Fibroblast of skin of abdomen (primary cell): ENCODE results near the gene KATNA1. TPM values are rescaled to one million over a fixed set of nuclear protein-coding genes. Genes with fewer than 3 reads are reported as not detected.
"Not testable (repeated sequence)": the region's sequence is repeated elsewhere in the genome, so short reads cannot be mapped to it uniquely, and the experiment has no call there.

Source experiments
- DNase-seq: peaks from one replicate; pipeline ENCODE4 v3.0.0-alpha.2; 2013
- polyA plus RNA-seq, 2 experiments: library from polyadenylated mRNA; unstranded; fragments of 120-200 nt; gene quantifications; one replicate each; pipeline ENCODE4 v1.2.1, GENCODE V29; 2013; ENCODE audit not compliant: insufficient read length in 2 of 2

Gene KATNA1
- polyA plus RNA-seq (2013, experiment 1 of 2; ENCODE audit: insufficient read length): 30.4 TPM
- 28.6 TPM for polyA plus RNA-seq (2013, experiment 2 of 2; ENCODE audit: insufficient read length)

DNA sequence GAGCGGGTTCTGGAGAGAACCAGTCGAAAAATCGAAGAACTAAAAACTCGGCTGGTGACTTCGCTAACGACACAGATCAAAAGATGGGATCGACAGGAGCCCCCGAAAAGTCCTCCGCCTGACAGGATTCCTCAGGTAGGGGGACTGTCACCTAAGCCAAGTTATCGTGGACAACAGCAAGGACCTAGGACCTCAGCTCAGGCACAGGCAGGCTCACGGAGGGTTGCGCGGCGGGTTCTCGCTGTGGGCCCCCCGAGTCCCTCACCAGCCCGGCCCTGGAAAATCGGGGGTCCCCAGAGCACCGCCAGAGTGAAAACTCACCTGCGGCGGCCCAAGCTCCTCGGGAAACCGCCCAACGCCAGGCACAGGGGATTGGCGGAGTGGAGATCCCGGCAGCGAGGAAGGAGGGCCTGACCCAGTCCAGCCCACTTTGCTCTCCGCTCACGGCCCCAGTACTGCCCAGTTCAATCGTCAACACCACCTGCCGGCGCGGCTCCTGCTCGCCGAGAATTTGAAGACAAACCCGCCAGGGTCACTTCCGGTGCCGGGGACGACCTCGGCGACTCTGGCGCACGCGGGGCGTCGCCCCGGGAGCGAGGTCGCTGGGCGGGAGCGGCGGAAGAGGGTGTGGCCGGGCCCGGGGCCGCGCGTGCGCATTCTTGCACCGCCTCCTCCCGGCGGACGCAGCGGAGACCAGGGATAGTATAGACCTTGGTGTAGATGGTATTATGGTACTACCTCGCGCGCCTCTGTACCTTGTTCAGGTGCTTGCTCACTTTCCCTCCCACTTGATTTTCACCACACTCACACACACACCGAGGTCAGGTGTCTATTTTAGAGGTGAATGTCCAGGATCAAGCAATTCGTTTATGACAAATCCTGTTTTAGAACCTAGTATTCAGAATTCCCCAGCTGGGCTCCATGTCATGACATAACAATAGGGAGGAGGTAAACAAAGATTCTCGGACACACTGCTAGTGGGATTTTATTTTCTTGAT lies at the start of gene KATNA1:
TSS of gene KATNA1 (minus strand) at position 567 of the 998 bp plus-strand sequence. CDS start 10,167 bp downstream, outside the sequence.
- DNase-seq: peak; percentile 75

DNA sequence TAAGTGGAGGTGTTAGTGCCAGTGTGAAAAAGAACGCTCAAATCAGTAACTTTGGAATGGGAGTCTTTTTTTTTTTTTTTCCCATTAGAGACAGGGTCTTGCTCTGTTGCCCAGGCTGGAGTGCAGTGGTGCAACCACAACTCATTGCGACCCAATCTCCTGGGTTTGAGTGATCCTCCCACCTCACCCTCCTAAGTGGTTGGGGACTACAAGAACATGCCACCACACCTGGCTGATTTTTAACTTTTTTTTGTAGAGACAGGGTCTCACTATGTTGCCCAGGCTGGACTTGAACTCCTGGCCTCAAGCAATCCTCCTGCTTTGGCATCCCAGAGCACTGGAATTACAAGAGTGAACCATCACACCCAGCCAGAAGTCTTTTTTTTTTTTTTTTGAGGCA lies 49.7 kb upstream of the KATNA1 start:
- DNase-seq: no peak

- peak; percentile 57 for DNase-seq
Measured at GRCh38 chr6:149696901-149697300, 48.4 kb upstream of the KATNA1 start.

DNA sequence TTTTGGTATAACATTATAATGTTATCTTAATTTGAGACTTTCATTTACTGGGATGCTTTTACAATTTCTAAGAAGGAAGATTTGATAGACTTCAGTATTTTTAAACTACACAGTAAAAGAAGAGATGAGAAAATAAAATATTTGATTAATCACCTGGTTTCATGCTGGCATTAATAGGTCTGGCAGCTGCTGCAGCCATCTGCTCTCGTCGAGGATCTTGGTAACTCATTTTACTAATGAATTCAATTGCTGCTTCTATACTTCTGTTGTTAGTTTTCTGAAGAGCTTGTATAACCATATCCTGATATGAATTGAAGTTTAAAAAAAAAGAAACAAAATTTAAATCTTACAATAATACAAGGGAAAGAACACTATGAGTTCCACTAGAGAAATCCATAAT lies 46.4 kb upstream of the KATNA1 start:
- no peak for DNase-seq

GRCh38 chr6:149691201-149691600 lies 42.7 kb upstream of the KATNA1 start:
- DNase-seq: no peak

DNA sequence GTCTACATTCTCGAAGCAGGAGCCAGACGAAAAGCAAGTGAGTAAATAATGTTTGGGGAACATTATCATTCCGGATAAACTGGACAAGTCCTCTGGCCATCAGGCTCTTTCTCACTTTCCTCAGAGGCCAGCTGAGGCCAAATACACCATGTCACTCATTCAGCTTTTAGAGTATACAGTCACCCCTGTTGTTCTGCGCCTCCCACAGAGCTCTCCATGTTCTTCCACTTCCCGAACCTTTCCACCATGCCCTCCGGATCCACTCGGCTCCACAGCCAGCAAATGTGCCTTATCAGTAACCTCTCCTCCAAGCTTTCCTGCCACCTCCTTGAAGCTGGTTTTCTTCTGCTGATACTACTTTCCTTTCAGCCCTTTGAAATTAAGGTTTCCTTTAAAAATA lies 37.7 kb upstream of the KATNA1 start:
- DNase-seq: no peak

DNA sequence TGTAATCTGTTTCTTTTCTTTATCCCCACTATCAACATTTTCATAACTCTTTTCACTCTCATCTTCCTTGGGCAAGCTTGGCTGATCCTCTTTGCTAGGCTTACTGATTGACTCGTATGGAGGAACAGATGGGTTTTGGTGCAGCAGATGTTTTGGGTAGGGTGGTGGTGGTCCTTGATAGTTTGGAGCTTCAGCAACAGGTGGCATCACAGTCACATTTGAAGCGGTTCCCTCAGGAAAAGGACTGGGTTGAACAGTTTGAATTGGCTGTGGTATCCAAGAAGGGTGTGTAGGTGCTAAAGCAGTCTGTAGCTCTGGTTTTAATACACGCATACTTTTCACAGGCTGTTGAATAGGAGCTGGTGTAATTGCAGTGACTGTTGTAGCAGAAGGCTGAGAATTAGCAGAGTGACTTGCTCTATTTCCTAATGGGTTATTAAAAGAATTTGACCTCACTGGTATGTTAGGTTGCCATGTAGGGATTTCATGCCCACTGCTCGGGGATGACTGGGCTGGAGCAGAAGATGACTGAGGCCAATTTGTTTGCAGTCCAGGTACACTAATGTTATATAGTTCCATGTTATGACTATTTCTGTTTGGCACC lies 34.8 kb upstream of the KATNA1 start:
- DNase-seq: no peak

DNA sequence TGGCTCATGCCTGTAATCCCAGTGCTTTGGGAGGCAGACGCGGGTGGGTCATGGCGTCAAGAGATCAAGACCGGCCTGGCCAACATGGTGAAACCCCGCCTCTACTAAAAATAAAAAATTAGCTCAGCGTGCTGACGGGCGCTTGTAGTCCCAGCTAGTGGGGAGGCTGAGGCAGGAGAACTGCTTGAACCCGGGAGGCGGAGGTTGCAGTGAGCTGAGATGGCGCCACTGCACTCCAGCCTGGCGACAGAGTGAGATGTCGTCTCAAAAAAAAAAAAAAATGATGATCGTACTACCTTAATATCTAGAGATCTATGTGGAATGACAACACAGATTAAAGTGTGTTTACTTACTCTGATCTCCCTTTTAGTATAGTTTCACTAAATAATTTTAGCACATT lies 33.3 kb upstream of the KATNA1 start:
- not testable (repeated sequence) for DNase-seq

GRCh38 chr6:149681209-149681608 lies 32.7 kb upstream of the KATNA1 start:
- DNase-seq: no peak

GRCh38 chr6:149680503-149680902 lies 32.0 kb upstream of the KATNA1 start:
- DNase-seq: no peak

DNA sequence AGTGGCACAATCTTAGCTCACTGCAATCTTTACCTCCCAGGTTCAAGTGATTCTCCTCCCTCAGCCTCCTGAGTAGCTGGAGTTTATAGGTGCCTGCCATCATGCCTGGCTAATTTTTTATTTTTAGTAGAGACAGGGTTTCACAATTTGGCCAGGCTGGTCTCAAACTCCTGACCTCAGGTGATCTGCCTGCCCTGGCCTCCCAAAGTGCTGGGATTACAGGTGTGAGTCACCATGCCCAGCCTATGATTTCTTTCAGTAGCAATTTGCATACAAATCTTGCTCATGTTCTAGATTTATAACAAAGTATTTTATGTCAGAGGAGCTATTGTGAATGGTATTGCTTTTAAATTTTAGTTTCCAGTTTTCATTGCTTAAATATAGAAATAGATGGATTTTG lies 23.8 kb upstream of the KATNA1 start:
- DNase-seq: not testable (repeated sequence)

GRCh38 chr6:149660028-149660427 lies 11.5 kb upstream of the KATNA1 start:
- DNase-seq: no peak

DNA sequence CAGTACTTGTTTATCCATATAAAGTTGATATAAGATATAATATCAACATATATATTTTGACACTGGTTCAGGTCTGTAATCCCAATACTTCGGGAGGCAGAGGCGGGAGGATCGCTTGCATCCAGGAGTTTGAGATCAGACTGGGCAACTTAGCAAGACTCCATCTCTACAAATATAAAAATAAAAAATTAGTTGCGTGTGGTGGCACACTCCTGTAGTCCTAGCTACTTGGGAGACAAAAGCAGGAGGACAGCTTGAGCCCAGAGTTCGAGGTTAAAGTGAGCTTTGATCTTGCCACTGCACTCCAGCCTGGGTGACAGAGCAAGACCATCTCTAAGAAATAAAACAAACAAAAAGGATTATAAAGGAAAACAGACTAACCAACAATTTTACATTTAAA lies 8.9 kb upstream of the KATNA1 start:
- DNase-seq: no peak

DNA sequence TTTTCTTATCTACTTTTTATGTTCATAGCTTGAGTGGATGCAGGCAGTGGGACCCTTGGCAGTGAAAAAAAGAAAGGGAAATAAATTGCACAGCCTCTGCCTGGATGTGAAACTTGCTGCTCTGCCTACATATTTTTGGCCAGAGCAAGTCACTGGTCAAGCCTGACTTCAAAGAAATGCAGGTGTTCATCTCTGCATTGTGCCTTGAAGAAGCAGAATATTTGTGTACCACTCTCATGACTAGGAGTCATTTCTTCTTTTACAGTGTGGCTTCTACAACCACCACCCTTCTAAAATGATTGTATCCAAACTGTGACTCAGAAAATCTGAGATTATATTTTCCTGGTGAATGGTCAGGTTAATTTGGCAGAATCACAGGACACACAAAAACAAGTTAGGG lies 2.5 kb upstream of the KATNA1 start:
- DNase-seq: no peak

DNA sequence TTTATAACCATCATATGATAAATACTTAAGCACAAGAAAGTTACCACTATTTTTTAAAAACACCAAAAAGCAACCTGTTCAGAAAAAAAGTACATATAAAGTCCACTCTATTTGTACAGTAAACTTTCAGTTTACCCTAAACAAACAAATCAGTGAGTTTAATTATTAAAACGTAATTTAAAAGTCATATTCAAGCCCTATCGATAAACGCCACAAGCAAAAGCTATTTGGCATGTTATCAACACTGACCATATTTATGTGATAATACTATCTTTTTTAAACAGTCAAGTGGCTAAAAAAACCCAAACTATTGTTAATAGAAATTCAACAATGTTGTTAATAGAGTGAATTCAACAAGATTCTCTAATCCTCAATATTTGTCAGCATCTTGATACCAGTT lies 1.9 kb downstream of the KATNA1 start:
- DNase-seq: no peak

DNA sequence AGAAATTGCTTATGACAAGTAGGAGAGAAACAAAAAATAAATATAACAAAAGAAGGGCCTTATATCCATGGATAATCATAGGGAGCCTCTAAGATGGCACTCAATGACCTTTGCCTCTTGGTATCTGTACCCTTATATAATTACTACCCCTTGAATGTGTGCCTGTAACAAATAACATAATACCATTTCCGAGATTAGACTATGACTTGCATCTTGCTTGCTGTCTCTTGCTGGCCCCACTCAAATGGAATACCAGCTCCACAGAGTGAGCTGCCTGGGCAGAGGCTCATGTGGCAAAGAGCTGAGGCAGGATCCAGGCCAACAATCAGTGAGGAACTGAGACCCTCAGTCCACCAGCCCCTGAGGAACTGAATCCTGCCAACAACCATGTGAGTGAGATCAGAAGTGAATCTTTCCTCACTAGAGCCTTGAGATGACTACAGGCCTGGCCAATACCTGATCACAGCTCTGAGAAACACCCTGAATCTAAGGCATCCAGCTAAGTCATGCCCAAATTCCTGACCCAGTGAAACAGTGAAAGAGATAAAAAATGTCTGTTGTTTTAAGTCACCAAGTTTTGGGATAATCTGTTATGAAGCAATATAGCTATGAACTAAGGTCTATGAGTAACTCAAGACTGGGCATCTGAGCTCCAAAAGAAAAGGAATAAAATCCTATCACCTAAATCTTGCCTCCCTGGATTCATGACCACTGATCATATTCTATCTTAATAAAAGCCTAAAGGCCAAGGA lies 5.5 kb downstream of the KATNA1 start:
- DNase-seq: peak; percentile 4

DNA sequence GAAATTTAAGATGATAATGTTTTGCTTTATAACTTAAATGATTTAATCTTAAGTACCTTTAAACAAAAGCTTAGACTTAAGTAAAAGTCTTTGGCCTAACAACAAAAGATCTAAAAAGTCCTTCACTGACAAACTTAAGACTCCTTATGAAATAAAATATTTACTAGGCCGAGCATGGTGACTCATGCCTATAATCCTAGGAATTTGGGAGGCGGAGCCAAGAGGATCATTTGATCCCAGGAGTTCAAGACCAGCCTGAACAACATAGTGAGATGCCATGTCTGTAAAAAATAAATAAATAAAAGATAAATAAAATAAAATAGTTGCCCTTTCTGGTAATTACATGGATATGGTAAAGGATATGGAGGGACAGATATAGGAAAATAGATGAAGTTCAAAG lies 12.4 kb downstream of the KATNA1 start:
- DNase-seq: peak; percentile 49

GRCh38 chr6:149634315-149634714 lies 14.2 kb downstream of the KATNA1 start:
- no peak for DNase-seq

DNA sequence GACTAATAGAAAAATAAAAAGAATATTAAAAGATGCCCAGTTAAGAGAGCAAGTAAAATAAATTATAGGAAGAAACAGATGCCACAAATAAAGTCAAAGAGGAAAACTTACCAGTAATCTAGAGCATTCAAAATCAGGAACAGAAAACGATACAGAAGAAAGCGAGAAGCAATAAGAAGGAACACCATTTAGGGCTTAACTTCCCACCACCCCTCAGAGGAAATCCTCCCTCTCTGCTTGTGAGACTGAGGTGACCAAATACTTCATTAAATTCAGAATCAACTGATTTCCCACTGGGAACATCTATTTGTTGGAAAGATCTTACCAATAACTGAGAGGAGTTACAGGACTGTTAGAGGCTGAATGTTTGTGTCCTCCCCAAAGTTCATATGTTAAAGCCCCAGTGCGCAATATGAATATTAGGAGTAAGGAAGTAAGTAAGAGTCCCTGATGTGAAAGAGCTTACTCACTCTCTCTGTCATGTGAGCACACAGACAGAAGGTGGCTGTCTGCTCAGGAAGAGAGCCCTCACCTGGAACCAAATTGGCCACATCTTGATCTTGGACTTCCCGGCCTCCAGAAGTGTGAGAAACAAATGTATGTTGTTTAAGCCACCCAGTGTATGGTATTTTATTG lies 19.5 kb downstream of the KATNA1 start:
- no peak for DNase-seq

DNA sequence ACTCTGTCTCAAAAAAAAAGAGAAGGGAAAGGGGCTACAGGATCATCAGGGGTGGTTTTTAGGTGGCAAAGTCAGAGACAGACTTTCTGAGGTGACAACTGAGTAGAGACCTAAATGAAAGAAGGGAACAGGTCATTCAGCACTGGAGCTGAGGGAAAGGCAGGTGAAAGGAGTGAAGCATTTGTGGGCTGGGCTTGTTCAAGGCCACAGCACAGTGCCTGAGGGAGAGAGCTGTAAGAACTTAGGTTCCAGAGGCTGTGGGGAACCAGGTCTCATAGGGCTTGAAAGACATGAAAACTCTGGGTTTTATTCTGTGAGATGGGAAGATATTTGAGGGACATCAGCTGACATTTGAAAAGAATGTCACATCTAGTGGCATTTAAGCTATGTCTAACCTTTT lies 20.8 kb downstream of the KATNA1 start:
- DNase-seq: no peak

- DNase-seq: no peak
Measured at GRCh38 chr6:149615805-149616204, 32.7 kb downstream of the KATNA1 start.

GRCh38 chr6:149614337-149614736 lies 34.2 kb downstream of the KATNA1 start:
- DNase-seq: peak; percentile 27
